Non-pigmented ciliary epithelial cell (primary cell): ENCODE data around the gene GMDS.

ENCODE experiments used
- DNase-seq: peaks from one replicate; pipeline ENCODE4 v3.0.0-alpha.2; 2010; ENCODE audit warnings: low read depth

Gene GMDS

GRCh38 chr6:1800845-1801244 is 444.6 kb downstream of the GMDS start:
- no peak for DNase-seq

GRCh38 chr6:1798965-1799325 is 446.5 kb downstream of the GMDS start:
- no peak for DNase-seq

DNA sequence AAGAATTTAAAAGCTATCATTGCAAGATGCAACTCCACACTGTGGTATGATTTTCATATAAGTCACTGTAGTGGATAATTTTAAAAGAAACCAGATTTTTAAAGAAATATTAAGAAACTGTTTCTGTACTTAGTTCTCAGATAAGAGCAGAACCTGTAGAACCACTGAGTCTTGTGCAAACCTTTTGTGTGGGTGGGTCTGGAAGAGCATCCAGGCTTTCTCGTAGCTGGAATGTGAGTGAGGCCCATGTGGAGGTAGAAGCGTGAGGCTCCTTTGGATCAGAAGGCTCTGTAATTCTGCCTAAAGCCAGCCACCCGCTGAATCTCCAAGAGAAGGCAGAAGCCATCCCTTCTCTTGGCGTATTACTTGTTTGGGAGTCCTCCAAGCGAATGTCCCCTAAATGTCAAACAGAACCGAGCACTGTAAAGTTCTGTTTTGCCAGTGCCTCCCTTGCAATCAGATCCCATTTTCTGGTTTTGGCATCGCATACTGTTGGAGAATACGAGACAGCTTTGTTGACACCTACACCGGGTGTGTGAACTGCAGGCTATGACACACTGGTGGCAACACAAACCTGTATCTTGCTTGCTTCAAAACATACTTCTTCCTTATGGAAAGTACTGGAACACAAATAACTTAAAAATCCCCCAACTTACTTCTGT is 447.0 kb downstream of the GMDS start:
- DNase-seq = no peak

DNA sequence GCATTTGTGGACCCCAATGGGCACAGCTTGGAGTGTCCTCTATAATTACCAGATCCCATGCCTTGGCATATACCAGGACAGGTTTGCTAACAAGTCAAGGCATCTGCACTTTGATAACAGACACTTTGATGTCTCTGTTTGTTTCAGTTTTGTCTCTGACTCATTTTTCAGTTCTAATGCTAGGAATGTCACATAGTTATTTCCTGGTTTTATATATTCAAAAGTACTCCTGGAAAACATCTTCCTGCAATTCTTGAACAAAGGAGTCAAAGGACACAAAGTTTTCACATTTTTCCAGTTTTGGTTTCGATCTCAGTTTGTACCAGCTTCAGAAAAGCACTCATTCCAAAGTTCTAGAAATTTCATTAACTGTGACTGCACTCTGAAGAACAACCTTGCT is 447.6 kb downstream of the GMDS start:
- no peak for DNase-seq

DNA sequence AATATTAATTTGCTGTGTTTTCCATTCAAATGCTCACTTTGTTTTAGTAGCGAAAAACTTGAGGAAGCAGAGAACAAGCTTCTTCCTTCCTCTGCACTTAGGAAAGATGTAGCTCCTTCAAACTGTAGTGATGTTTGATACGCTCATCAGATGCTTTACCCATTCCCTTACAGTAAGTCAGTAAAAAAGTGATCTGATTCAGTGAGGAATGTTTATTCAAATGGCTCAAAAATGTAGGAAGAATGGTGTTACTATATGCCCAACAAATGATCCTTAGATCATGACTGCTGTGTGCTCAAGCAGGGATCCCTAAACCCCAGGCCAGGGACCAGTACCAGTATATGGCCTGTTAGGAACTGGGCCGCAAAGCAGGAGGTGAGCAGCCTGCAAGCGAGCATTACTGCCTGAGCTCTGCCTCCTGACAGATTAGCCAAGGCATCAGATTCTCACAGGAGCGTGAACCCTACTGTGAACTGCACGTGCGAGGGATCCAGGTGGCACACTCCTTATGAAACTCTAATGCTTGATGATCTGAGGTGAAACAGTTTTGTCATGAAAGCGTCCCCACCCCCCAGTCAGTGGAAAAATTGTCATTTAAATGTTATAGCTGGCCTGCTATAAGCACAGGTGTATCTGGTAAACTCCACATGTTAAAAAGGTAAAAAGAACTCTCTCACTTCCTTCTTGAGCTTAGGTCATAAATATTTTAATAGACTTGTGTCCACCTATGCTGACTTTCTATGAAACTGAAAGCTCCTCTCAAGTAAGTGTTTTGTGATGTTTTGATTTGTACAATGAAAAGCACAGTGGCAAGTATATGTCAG is 448.5 kb downstream of the GMDS start:
- DNase-seq = no peak

DNA sequence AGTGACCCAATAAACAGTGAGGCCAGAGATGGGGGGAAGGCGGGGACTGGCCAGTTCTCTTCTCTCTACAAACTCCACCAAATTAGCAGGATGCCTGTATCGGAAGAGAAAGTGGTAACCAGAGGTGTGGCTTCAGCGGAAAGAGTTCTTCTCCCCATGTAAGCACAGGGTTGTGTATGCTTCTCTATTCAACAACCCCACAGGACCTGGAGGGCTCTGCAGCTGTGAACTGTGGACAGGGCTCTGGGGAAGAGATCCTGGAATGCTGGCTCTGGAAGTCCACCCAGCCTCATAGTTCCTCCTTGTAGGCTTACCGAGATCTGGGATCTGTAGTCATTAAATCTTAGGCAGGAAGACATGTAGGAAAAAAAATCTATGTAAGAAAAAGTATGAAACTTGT is 449.5 kb downstream of the GMDS start:
- no peak for DNase-seq

GRCh38 chr6:1792989-1793388 is 452.4 kb downstream of the GMDS start:
- no peak for DNase-seq

DNA sequence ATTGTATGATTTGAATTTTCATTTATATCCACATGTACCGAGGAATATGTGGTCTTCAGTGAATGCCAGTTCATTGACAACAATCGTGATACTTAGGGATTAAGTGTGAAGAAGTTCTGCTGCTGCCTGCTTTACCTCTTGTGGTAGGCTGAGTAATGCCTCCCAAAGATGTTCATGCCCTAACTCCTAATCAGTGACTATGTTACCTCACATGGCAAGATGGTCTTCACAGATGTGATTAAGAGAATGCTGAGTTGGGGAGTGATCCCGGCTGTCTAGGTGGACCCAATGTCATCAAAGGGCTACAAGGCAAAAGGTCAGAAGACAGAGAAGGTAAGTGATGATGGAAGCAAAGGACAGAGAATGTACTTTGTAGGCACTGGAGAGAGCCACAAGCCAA is 454.7 kb downstream of the GMDS start:
- no peak for DNase-seq

DNA sequence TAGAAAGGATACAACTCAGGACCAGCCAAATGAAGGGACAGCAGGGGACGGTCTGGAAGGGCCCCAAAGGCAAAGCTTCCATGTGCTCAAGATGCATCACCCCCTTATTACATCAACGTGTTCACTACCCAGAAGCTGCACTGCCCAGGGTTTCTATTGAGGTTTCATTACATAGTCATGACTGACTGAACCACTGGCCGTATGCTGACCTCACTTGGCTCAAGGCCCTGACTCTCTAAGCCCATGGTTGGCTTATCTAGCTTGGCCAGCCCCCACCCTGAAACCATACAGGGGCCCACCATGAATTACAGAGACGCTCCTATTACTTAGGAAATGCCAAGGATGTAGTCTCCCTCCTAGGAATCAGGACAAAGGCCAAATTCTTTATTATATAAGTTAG is 456.3 kb downstream of the GMDS start:
- DNase-seq = no peak

DNA sequence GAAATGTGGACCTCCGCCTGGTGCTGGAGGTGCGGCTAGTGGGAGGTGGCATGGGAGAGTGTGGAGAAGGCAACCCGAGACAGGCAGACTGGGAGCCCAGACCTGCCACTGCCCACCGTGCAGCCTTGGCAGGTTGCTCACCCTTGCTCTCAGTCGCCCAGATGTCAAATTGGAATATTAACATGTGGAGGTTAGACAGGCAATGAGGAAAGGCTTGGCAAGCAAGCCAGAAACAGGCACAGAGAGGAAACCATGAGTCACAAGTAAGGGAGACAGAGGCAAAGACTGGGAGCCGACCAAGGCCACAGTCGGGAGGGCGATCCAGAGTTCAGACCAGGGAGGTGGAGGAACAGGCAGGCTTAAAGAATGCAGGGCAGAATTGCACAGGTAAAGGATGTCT is 457.5 kb downstream of the GMDS start:
- no peak for DNase-seq

DNA sequence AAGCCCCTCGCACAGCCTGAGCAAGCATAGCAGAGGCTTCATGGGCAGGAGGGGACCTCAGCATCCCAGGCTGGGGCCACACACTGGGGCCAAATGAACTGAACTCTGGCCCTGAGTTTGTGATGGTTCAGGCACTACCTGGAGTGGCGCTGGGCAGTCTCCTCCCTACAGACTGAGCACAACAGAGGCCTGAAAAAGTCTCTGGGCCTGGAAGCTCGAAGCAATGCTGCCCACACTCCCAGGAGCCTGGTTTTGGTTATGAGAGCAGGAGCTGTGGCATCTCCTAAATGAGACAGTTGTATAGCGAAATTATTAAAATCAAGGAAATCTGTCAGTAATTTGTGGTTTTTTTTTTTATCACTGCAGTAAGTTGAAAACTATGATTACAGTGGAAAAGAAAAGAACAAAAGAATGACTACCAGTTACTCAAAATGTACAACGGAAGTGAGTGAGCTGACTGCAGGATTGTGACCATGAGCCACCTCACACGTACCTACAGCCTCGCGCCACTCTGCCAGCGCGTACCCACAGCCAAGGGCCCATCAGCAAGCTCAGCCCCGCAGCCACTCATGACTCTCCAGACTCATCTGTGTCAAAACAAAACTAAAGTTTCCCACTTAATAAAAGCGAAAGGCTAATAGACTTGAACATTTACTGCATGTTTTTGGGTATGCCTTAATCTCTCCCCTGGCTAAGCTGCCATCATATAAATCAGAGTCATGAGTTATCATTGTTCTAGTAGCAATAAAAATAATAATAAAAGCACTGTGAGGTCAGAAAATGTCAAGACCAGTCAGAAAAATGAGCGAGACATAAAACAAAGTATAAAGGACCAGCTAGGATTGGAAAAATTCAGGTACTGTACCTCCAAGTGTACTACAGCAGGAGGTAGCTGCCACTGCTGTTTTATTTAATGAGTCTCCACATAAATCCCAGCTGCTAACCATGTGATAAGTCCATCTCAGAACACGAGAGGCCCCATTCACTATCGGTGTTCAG is 458.7 kb downstream of the GMDS start:
- DNase-seq = no peak

DNA sequence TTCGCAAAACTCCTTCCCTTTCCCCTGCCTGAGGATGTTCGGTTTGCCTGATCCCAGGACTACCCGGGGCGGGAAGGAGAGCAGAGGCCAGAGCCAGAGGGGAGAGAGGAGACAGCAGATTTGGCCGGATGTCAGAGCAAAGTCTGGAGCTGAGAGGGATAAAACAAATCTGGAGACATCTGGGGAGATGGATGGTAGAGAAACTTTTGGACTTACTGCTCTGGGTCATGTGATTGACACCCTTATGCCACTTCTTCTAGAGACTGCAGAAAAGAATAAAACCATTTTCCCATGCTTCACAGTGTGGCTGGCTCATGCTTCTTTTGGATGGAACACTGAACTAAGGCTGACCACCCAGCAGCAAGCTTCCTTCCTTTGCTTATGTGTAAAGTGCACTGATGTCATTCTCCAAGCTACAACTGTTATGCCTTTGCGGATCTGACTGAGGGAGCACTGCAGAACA is 461.0 kb downstream of the GMDS start:
- DNase-seq = no peak

- no peak for DNase-seq
Observed at GRCh38 chr6:1781817-1782184, 463.6 kb downstream of the GMDS start.

DNA sequence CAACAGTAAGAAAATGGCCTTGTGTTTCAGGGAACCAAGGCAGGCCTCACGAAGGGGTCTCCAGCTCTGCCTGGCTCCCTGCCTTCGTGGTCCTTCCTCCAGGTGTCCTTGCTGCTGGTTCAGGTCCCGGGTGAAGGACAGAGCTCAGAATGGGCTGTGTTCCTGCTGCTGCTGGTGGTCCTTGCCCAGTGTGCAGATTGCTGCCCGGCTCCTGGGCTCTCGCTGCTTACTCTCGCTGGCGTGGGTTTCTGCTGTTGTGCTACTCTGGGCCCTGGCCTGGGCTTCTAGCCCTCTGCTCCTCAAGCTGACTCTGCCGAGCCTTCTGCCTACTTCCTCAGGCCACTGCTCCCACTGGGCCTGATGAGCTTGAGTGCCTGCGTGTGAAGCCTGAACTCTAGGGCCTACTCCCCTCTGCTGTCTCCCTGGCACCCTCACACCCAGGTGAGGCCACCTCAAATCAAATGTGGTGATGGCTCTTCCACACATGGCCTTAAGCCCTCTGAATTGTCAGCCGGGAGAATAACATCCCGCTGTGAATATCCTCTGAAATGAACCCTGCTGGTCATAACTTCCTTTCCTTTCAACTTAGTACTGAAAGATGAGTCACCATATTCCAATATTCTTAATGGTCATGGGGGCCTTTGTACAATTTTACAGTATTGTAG is 464.1 kb downstream of the GMDS start:
- no peak for DNase-seq

GRCh38 chr6:1780251-1780867 is 465.0 kb downstream of the GMDS start:
- DNase-seq = no peak

GRCh38 chr6:1778686-1779235 is 466.6 kb downstream of the GMDS start:
- DNase-seq = no peak

DNA sequence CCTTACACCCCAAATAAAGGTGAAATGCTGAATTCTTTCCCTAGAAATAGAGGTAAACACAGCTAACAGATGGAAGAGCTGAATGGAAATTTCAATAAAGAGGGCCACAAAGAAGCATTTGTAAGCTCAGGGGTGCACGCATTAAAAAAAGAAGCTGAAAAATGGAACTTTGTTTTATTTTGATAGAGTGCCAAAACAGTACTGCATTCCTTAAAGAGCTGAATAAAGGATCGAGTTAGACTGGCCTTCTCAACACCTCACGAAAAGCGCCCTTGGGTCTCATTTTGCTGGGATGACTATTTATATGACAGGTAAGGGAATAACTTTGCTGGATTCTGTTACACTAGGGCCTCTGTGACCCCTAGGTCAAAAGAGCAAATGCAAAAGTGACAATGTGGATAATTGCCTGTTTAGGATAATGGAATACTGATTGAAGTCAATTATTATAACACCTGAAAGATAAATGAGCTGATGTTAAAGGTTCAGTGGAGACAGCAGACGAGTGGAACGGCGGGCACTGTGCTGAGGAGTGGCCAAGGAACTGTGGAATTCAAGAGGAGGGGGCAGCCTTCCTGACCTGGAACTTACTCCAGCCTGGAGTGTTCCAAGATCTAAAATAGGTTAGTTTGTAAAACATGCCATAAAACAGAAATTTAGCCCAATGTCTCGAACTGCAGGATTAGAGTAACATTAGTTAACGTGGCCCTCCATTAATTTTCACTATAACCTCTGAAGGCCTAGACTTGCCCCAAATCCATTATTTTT is 467.3 kb downstream of the GMDS start:
- no peak for DNase-seq

- no peak for DNase-seq
Observed at GRCh38 chr6:1775441-1775840, 470.0 kb downstream of the GMDS start.

GRCh38 chr6:1774226-1774915 is 471.0 kb downstream of the GMDS start:
- no peak for DNase-seq

GRCh38 chr6:1773700-1774099 is 471.7 kb downstream of the GMDS start:
- DNase-seq = no peak
